Astrocyte of the hippocampus (primary cell): ENCODE results near the gene MISFA.
"Not testable (repeated sequence)": the region's sequence is repeated elsewhere in the genome, so short reads cannot be mapped to it uniquely, and the experiment has no call there.

ENCODE experiments used
- DNase-seq: peaks from one replicate; pipeline ENCODE4 v3.0.0; 2011; ENCODE audit warnings: low read depth, low spot score

The MISFA gene

GRCh38 chr11:18617688-18618341 lies 18.2 kb downstream of the MISFA start:
- peak; percentile 71 for DNase-seq

DNA sequence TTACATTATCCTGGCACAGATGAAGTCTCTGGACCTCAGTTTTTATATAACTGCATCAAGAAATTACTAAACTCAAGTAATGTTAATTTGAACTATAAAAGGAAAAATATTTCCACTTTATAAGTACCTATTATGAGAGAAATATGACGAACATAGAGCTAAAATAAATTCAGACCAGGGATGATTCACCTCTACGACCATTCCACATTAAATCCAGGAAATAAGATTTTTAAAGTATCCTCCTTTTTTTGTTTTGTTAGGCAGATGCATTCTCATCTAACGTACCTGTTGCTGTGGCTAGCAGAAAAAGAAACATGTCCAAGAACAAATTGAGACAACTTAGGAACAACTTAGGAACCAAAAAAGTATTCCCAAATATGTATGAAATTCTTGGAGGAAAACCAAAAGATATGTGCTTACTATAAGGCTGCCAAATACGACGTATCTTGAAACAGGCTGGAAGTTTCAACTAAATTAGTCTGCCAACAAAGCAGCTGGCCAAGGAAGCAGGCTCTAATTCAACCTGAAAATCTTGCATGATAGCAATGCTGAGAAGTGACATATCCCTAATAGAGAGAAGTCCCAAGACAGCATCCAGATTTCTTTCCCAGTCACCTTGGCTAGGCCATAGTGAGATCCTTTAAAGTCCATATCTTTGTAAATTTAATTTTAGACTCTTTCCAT lies 18.9 kb downstream of the MISFA start:
- peak; percentile 27 for DNase-seq

DNA sequence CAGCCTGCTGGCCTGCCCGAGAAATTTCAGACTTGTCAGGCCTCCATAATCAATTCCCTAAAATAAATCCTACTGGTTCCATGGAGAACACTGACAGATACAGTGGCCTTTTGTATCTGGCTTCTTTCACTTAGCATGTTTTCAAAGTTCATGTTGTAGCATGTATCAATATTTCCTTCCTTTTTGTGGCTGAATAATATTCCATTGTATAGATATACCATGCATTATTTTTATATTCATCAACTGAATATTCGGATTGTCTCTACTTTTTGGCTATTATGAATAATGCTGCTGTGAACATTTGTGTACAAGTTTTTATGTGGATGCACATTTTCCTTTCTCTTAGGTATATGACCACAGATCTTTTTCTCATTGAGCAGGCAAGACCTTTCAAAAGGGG lies 24.1 kb downstream of the MISFA start:
- no peak for DNase-seq

- no peak for DNase-seq
These were observed 24.6 kb downstream of the MISFA start for GRCh38 chr11:18624161-18624560.

GRCh38 chr11:18632841-18633240 lies 33.3 kb downstream of the MISFA start:
- DNase-seq: no peak

DNA sequence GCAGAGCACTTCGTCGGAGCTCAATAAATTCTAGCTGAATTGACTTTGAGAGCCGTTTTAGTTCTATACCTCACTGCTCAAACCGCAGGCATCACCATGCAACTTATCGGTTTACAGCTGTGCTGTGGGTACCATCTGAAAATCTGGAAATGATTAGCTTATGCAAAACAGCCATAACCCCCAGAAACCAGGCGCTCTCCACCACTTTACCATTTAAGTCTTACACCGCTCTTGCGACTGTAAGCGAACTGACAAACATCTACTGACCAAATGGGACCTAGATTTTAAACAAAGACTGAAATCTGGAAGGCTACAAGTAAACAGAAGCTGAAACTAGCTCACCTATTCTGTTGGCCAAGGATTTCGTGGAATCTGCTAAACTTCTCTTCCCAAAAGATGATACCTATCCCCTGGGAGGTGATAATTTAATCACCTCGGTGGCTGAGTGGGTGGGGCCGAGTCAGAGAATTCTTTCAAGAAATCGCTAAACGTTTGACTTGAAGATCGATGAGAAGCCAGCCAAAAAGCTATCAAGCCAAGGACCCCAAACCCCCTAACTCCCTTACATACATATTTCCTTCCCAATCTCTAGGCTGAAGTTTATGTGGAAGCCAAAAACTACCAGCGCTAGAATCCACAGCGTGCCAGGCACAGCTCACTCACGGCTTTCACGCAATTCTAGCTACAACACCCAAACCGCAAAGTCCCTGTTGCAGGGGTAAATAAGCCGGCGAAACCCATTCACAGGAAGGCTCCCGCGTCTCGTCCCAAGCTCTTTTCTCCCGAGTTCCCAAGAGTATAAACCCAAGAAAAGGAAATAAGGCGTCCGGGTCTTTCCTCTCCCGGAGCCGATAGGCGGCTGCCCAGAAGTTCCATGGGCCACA lies 33.9 kb downstream of the MISFA start:
- DNase-seq: peak; percentile 5

DNA sequence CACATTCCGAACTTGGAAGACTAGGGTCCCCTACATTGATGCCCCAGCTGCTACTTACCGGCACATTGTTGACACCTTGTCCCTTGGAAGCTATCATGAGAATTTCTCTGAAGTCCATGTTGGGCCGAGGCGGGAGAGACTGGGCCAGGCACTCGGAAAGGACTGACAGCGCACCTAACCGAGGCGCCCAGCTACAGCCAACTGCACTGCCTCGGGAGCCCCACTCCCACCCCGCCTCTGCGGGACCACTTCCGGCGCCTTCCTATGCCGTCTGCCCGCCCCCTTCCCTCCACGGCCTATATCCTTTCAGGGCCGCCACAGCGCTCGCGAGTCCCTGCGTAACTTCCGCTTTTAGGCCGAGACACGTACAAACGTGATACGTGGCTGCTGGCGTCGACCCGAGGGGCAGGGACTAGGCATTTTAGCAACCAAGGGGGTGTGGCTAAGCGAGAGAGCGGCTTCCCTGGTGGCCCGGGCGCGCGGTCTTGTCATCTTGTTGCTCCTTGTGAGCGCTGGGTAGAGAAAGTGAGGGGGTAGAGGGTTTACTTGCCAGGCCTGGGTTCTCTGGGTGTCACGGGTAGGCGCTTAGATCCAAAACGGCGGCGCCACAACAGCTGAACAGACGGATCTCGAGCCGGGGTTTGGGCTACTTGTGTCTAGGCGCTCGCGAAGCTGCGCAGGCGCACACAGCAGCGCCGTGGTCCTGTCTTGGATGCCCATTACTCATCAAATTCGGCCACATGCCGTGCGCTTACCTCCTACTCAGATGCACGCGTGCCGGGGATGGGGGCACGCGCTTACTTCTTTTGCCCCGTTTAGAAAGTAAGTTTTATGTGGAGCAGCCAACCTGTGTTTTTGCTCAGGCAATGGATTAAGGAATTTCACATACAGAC lies 34.8 kb downstream of the MISFA start, which contains the start of gene SPTY2D1:
Gene SPTY2D1 (minus strand): TSS at position 203 of the 893 bp plus-strand sequence. CDS start 85 bp downstream, at position 118.
- DNase-seq: peak; percentile 100

GRCh38 chr11:18641677-18642076 lies 42.1 kb downstream of the MISFA start:
- no peak for DNase-seq

GRCh38 chr11:18643034-18643433 lies 43.4 kb downstream of the MISFA start:
- DNase-seq: not testable (repeated sequence)

- no peak for DNase-seq
These were observed 50.8 kb downstream of the MISFA start for GRCh38 chr11:18650353-18650752.

DNA sequence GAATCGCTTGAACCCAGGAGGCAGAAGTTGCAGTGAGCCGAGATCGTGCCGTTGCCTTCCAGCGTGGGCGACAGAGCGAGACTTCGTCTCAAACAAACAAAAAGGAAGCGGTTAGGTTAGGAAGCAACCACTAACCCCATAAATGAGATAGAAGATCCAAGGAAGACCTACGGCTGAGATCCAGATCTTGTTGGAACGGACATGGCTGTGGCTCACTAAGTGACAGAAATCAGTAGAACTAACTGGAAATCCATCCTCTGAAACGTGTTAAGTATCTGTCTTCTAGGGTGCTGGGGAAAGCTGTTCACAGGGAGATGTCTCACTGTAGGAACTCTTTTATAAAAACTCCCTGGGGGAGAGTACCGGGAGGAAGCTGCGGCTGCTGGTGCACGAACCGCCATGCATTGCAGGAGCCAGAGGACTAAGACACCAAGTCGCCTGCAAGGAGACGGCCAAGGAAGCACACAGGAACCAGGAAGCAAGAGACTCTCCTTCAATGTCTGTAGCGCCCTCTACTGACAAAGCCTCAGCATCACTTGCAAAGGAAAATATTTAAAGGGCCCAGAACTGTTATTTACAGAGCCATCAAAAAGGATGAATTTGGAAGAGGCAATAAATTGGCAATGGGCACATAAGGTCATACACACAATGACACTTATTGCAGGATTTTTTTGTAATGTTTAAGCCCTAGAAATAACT lies 51.4 kb downstream of the MISFA start:
- peak; percentile 31 for DNase-seq
